ENCODE data around the gene CPT1B.

GRCh38 chr22:50553310-50553709, 24.9 kb downstream of the CPT1B start:
- TF ChIP-seq CTCF (conservative IDR thresholded peaks at IDR 0.05; ENCODE audit: low read depth, low read length) = no peak
- TF ChIP-seq EZH2 (IDR thresholded peaks at IDR 0.05; ENCODE audit: low read length, unreplicated experiment) = no peak
- no peak for TF ChIP-seq EZH2phosphoT487 (IDR thresholded peaks at IDR 0.05; ENCODE audit: borderline replicate concordance, low read length)

Measured in PC-3 (cell line).